Neural cell (in vitro differentiated cells): ENCODE results near the gene HMGN2. TPM values are rescaled to one million over a fixed set of nuclear protein-coding genes. Genes with fewer than 3 reads are reported as not detected.

Source experiments
- H2AFZ ChIP-seq: fragments of 200-600, 300-800 bp; sonication (generic), shearing (Covaris generic); 2 replicates; pipeline ENCODE4 v1.6.0; 2014; ENCODE audit warnings: low read depth, mild to moderate bottlenecking, antibody characterized with exemption, low read length, moderate library complexity
- H3F3A ChIP-seq: fragments of 200-600 bp; shearing (Covaris generic); 2 replicates; pipeline ENCODE4 v1.6.1; 2016; ENCODE audit warnings: mild to moderate bottlenecking, moderate library complexity, mixed read lengths, antibody characterized with exemption, low read length; ENCODE audit not compliant: insufficient read depth, poor library complexity, severe bottlenecking
- H3K27ac ChIP-seq: fragments of 200-600, 300-800 bp; sonication (generic), shearing (Covaris generic); 2 replicates; pipeline ENCODE4 v1.5.1; 2014; ENCODE audit warnings: mild to moderate bottlenecking, low read length, moderate library complexity
- H3K27me3 ChIP-seq: fragments of 300-800, 200-600 bp; sonication (generic), shearing (Covaris generic); 2 replicates; pipeline ENCODE4 v1.6.0; 2014; ENCODE audit warnings: mild to moderate bottlenecking, low read depth, low read length, moderate library complexity; ENCODE audit not compliant: insufficient read depth
- H3K36me3 ChIP-seq: fragments of 300-800, 200-600 bp; sonication (generic), shearing (Covaris generic); 2 replicates; pipeline ENCODE4 v1.5.1; 2014; ENCODE audit warnings: mild to moderate bottlenecking, antibody characterized with exemption, low read length, moderate library complexity; ENCODE audit not compliant: insufficient read depth
- H3K4me2 ChIP-seq: fragments of 300-800, 200-600 bp; sonication (generic), shearing (Covaris generic); 2 replicates; pipeline ENCODE4 v1.6.0; 2014; ENCODE audit warnings: mild to moderate bottlenecking, low read length
- H3K4me3 ChIP-seq: fragments of 300-800, 200-600 bp; sonication (generic), shearing (Covaris generic); 2 replicates; pipeline ENCODE4 v1.5.1; 2014; ENCODE audit warnings: mild to moderate bottlenecking, low read length, moderate library complexity
- H3K79me2 ChIP-seq: fragments of 200-600 bp; shearing (Covaris generic); replicated peaks from 2 replicates; pipeline ENCODE4 v1.6.0; 2014; ENCODE audit warnings: mild to moderate bottlenecking, low read length, moderate library complexity; ENCODE audit not compliant: insufficient read depth
- H3K9ac ChIP-seq: fragments of 300-800, 200-600 bp; sonication (generic), shearing (Covaris generic); 2 replicates; pipeline ENCODE4 v1.6.1; 2016; ENCODE audit warnings: mild to moderate bottlenecking, low read length, mixed read lengths
- H3K9me2 ChIP-seq: fragments of 200-600 bp; shearing (Covaris generic); 2 replicates; pipeline ENCODE4 v1.6.1; 2016; ENCODE audit warnings: mild to moderate bottlenecking, low read length, mixed read lengths; ENCODE audit not compliant: insufficient read depth
- H3K9me3 ChIP-seq: fragments of 200-600, 300-800 bp; sonication (generic), shearing (Covaris generic); 2 replicates; pipeline ENCODE4 v1.6.1; 2016; ENCODE audit warnings: mild to moderate bottlenecking, mixed run types, low read length, moderate library complexity, mixed read lengths
- H4K20me1 ChIP-seq: fragments of 200-600 bp; shearing (Covaris generic); 2 replicates; pipeline ENCODE4 v1.6.1; 2016; ENCODE audit warnings: mild to moderate bottlenecking, mixed run types; ENCODE audit not compliant: insufficient read depth
- EP300 ChIP-seq: fragments of 450-650 bp; conservative IDR thresholded peaks from 2 replicates; pipeline ENCODE4 v1.6.1; 2014; ENCODE audit warnings: antibody characterized with exemption, mild to moderate bottlenecking, moderate library complexity; ENCODE audit not compliant: poor library complexity, severe bottlenecking
- EZH2 ChIP-seq: fragments of 200-600, 300-800 bp; shearing (Covaris generic), sonication (generic); IDR thresholded peaks from 2 replicates; pipeline ENCODE4 v1.6.1; 2014; ENCODE audit warnings: antibody characterized with exemption, low read length, borderline replicate concordance, mild to moderate bottlenecking; ENCODE audit not compliant: insufficient read depth, poor library complexity, severe bottlenecking
- MXI1 ChIP-seq: fragments of 450-650 bp; conservative IDR thresholded peaks from 2 replicates; pipeline ENCODE4 v1.6.1; 2014; ENCODE audit warnings: antibody characterized with exemption, mild to moderate bottlenecking; ENCODE audit not compliant: poor library complexity, severe bottlenecking
- POLR2AphosphoS5 ChIP-seq: IDR thresholded peaks from 2 replicates; pipeline ENCODE4 v1.6.1; 2012
- RAD21 ChIP-seq: fragments of 450-650 bp; conservative IDR thresholded peaks from 2 replicates; pipeline ENCODE4 v1.6.1; 2014; ENCODE audit warnings: antibody characterized with exemption, mild to moderate bottlenecking, moderate library complexity
- SMC3 ChIP-seq: fragments of 450-650 bp; conservative IDR thresholded peaks from 2 replicates; pipeline ENCODE4 v1.6.1; 2014; ENCODE audit warnings: antibody characterized with exemption, mild to moderate bottlenecking, moderate library complexity; ENCODE audit not compliant: poor library complexity
- TAF1 ChIP-seq: IDR thresholded peaks from 2 replicates; pipeline ENCODE4 v1.6.1; 2012; ENCODE audit warnings: low read depth
- polyA plus RNA-seq: library from polyadenylated mRNA; depleted of rRNA; stranded (reverse); fragments of >200 nt; gene quantifications from 2 replicates; pipeline ENCODE4 v1.2.3, GENCODE V29; 2014
- TF ChIP-seq, protein P1 (sequence below): fragments of 450-650 bp; IDR thresholded peaks from 2 replicates; pipeline ENCODE4 v1.5.1; 2014; ENCODE audit warnings: antibody characterized with exemption, mild to moderate bottlenecking, moderate library complexity; ENCODE audit not compliant: poor library complexity, severe bottlenecking
- TF ChIP-seq, protein P2 (sequence below): IDR thresholded peaks from 2 replicates; pipeline ENCODE4 v1.6.1; 2012; ENCODE audit warnings: borderline replicate concordance

HMGN2 gene
- polyA plus RNA-seq, 1 donor from 2014 or later, result 615 TPM

DNA sequence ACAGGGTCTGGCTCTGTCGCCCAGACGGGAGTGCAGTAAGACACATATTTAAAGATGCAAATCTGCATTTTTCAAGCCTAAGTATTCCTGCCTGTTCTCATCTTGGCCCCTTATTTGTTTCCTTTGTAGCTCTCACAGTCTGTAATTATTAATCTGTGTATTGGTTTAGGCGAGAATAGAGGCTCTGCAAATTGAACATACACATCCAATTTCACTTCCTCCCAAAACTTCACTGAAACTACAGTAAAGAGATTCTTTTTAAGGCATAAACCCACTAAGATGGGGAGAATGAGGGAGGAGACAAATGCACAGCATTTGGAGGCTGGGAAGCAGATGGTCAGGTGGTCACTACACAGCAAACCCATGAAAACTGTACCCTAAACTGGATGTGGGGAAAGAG is 21.0 kb downstream of the HMGN2 start:
- Histone ChIP-seq H3K9me3 (no peaks in the 10 kb centered on the region), H3K9ac (no peak overlapping the region)

DNA sequence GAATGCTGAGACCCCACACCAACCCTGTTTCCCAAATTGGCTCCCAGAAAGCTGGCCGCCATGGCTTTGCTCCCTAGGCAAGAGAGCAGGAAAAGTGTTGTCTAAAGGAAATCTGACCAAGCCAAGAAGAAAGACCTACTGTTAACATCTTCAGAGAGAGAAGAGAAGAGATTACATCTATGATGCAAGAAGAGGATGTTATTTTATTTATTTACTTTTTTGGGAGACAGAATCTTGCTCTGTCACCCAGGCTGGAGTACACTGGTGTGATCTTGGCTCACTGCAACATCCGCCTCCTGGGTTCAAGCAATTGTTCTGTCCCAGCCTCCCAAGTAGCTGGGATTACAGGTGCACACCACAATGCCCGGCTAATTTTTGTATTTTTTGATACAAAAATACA is 21.7 kb downstream of the HMGN2 start:
- Histone ChIP-seq H4K20me1 (no peaks in the 10 kb centered on the region), H3K79me2 (no peaks in the 10 kb centered on the region)

More for the DNA sequence above, 21.0 kb downstream of the HMGN2 start:
- H2AFZ ChIP-seq, result no peak overlapping the region
- no peak overlapping the region for H3K4me3 ChIP-seq
- no peaks in the 10 kb centered on the region for H3K36me3 ChIP-seq
- H3K27me3 ChIP-seq, result no peaks in the 10 kb centered on the region
- H3K27ac ChIP-seq, result no peak overlapping the region
- TF ChIP-seq MXI1, result no peak
- TF ChIP-seq TAF1, result no peak
- no peak for TF ChIP-seq RAD21
- TF ChIP-seq SMC3, result no peak
- TF ChIP-seq EP300, result no peak
- TF ChIP-seq, protein P1, sequence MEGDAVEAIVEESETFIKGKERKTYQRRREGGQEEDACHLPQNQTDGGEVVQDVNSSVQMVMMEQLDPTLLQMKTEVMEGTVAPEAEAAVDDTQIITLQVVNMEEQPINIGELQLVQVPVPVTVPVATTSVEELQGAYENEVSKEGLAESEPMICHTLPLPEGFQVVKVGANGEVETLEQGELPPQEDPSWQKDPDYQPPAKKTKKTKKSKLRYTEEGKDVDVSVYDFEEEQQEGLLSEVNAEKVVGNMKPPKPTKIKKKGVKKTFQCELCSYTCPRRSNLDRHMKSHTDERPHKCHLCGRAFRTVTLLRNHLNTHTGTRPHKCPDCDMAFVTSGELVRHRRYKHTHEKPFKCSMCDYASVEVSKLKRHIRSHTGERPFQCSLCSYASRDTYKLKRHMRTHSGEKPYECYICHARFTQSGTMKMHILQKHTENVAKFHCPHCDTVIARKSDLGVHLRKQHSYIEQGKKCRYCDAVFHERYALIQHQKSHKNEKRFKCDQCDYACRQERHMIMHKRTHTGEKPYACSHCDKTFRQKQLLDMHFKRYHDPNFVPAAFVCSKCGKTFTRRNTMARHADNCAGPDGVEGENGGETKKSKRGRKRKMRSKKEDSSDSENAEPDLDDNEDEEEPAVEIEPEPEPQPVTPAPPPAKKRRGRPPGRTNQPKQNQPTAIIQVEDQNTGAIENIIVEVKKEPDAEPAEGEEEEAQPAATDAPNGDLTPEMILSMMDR, result no peak
- no peak for TF ChIP-seq POLR2AphosphoS5
- TF ChIP-seq, protein P2, sequence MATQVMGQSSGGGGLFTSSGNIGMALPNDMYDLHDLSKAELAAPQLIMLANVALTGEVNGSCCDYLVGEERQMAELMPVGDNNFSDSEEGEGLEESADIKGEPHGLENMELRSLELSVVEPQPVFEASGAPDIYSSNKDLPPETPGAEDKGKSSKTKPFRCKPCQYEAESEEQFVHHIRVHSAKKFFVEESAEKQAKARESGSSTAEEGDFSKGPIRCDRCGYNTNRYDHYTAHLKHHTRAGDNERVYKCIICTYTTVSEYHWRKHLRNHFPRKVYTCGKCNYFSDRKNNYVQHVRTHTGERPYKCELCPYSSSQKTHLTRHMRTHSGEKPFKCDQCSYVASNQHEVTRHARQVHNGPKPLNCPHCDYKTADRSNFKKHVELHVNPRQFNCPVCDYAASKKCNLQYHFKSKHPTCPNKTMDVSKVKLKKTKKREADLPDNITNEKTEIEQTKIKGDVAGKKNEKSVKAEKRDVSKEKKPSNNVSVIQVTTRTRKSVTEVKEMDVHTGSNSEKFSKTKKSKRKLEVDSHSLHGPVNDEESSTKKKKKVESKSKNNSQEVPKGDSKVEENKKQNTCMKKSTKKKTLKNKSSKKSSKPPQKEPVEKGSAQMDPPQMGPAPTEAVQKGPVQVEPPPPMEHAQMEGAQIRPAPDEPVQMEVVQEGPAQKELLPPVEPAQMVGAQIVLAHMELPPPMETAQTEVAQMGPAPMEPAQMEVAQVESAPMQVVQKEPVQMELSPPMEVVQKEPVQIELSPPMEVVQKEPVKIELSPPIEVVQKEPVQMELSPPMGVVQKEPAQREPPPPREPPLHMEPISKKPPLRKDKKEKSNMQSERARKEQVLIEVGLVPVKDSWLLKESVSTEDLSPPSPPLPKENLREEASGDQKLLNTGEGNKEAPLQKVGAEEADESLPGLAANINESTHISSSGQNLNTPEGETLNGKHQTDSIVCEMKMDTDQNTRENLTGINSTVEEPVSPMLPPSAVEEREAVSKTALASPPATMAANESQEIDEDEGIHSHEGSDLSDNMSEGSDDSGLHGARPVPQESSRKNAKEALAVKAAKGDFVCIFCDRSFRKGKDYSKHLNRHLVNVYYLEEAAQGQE, result no peak
- no peak for TF ChIP-seq EZH2
- no peaks in the 10 kb centered on the region for H3K9me2 ChIP-seq
- H3F3A ChIP-seq, result no peaks in the 10 kb centered on the region
- H3K4me2 ChIP-seq, result no peak overlapping the region
- no peaks in the 10 kb centered on the region for H3K79me2 ChIP-seq
- no peaks in the 10 kb centered on the region for H4K20me1 ChIP-seq

More for the DNA sequence above, 21.7 kb downstream of the HMGN2 start:
- TF ChIP-seq EP300 (no peak), TAF1 (no peak), EZH2 (no peak), SMC3 (no peak), POLR2AphosphoS5 (no peak)
- TF ChIP-seq, protein P1, result no peak
- Histone ChIP-seq H3K9ac (no peak overlapping the region), H3K9me2 (no peaks in the 10 kb centered on the region), H2AFZ (no peak overlapping the region), H3K9me3 (no peaks in the 10 kb centered on the region), H3F3A (no peaks in the 10 kb centered on the region), H3K4me2 (no peak overlapping the region), H3K27ac (no peak overlapping the region), H3K36me3 (no peaks in the 10 kb centered on the region), H3K4me3 (no peak overlapping the region), H3K27me3 (no peaks in the 10 kb centered on the region)
